Measurements from ENCODE around the gene ANKRD53.

- TF ChIP-seq CTCF (IDR thresholded peaks at IDR 0.05 in 8 of 11, conservative IDR thresholded peaks at IDR 0.05 in 3 of 11) (no peak), POLR2AphosphoS5 (IDR thresholded peaks at IDR 0.05) (no peak), POLR2A (IDR thresholded peaks at IDR 0.05) (no peak)
Measured at GRCh38 chr2:70932631-70933230, 45.7 kb upstream of the ANKRD53 start.
